ENCODE results near the gene SIGLEC14. TPM values are rescaled to one million over a fixed set of nuclear protein-coding genes. Genes with fewer than 3 reads are reported as not detected.

The SIGLEC14 gene
- polyA plus RNA-seq, 1 donor from 2014 or later, result not detected

DNA sequence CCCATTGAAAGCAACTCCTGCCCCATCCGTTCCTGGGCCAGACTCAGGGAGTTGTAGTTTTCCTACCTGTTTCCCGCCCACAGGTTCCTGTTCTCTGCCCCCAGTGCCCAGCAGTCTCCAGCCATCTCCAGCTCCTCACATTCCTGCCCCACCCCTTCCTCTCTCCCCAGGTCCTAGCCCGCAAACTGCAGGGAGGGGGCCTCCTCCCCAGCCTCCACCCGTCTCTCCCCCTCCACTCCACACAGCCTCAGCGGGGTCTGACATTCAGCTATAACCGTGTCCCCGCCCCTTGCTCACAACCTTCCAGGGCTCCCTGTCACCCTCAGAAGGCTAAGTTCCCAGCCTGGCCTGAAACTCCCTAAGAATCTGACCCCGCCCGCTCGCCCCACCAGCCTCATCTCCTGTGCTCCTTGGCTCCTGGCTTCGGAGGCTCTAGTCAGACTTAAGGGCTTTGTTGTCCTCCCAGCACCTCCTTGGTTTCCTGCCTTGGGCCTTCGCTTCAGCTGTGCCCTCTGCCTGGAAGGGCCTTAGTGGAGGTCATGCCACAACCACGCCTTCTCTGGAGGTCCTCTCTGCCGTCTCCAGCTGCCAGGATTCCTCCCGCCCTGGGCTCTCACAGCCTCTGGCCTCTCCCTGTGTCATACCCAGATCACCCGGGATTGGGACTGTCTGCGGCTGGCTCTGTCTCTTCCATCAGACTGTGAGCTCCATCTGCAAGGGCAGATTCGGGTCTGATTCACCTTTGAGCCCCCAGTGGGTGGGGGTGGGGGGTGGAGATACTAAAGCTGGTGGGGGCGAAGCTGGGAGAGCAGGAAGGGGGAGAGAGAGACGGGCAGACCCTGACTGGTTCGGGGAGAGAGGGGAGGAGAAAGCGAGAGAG lies 41.4 kb upstream of the SIGLEC14 start:
- Histone ChIP-seq H3K9me3 (ENCODE audit: low read length) (no peaks in the 10 kb centered on the region), H3K9me2 (ENCODE audit: insufficient read depth, low read length) (no peaks in the 10 kb centered on the region), H3K4me2 (ENCODE audit: low read length) (peak overlapping the region; percentile 69), H3K27me3 (ENCODE audit: insufficient read depth, low read depth, low read length) (no peaks in the 10 kb centered on the region), H4K20me1 (ENCODE audit: insufficient read depth) (peaks cover 12% of the 10 kb centered on the region), H3K79me2 (replicated peaks; ENCODE audit: insufficient read depth, low read length) (peaks cover 45% of the 10 kb centered on the region), H3K4me3 (ENCODE audit: low read length) (peak overlapping the region; percentile 90), H2AFZ (ENCODE audit: low read depth, low read length) (peak overlapping the region; percentile 89), H3K36me3 (ENCODE audit: insufficient read depth, low read length) (no peaks in the 10 kb centered on the region), H3K9ac (ENCODE audit: low read length) (peak overlapping the region; percentile 92), H3F3A (ENCODE audit: insufficient read depth, low read length, poor library complexity, severe bottlenecking) (no peaks in the 10 kb centered on the region), H3K27ac (ENCODE audit: low read length) (peak overlapping the region; percentile 99)
- TF ChIP-seq RAD21 (conservative IDR thresholded peaks at IDR 0.05) (no peak), MXI1 (conservative IDR thresholded peaks at IDR 0.05; ENCODE audit: poor library complexity, severe bottlenecking) (no peak), POLR2AphosphoS5 (IDR thresholded peaks at IDR 0.05) (no peak), SMC3 (conservative IDR thresholded peaks at IDR 0.05; ENCODE audit: poor library complexity) (no peak), EZH2 (IDR thresholded peaks at IDR 0.05; ENCODE audit: borderline replicate concordance, insufficient read depth, low read length, poor library complexity, severe bottlenecking) (no peak), TAF1 (IDR thresholded peaks at IDR 0.05; ENCODE audit: low read depth) (peak; percentile 63), EP300 (conservative IDR thresholded peaks at IDR 0.05; ENCODE audit: poor library complexity, severe bottlenecking) (no peak)
- TF ChIP-seq, protein P1, sequence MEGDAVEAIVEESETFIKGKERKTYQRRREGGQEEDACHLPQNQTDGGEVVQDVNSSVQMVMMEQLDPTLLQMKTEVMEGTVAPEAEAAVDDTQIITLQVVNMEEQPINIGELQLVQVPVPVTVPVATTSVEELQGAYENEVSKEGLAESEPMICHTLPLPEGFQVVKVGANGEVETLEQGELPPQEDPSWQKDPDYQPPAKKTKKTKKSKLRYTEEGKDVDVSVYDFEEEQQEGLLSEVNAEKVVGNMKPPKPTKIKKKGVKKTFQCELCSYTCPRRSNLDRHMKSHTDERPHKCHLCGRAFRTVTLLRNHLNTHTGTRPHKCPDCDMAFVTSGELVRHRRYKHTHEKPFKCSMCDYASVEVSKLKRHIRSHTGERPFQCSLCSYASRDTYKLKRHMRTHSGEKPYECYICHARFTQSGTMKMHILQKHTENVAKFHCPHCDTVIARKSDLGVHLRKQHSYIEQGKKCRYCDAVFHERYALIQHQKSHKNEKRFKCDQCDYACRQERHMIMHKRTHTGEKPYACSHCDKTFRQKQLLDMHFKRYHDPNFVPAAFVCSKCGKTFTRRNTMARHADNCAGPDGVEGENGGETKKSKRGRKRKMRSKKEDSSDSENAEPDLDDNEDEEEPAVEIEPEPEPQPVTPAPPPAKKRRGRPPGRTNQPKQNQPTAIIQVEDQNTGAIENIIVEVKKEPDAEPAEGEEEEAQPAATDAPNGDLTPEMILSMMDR (IDR thresholded peaks at IDR 0.05; ENCODE audit: poor library complexity, severe bottlenecking), result no peak
- TF ChIP-seq, protein P2, sequence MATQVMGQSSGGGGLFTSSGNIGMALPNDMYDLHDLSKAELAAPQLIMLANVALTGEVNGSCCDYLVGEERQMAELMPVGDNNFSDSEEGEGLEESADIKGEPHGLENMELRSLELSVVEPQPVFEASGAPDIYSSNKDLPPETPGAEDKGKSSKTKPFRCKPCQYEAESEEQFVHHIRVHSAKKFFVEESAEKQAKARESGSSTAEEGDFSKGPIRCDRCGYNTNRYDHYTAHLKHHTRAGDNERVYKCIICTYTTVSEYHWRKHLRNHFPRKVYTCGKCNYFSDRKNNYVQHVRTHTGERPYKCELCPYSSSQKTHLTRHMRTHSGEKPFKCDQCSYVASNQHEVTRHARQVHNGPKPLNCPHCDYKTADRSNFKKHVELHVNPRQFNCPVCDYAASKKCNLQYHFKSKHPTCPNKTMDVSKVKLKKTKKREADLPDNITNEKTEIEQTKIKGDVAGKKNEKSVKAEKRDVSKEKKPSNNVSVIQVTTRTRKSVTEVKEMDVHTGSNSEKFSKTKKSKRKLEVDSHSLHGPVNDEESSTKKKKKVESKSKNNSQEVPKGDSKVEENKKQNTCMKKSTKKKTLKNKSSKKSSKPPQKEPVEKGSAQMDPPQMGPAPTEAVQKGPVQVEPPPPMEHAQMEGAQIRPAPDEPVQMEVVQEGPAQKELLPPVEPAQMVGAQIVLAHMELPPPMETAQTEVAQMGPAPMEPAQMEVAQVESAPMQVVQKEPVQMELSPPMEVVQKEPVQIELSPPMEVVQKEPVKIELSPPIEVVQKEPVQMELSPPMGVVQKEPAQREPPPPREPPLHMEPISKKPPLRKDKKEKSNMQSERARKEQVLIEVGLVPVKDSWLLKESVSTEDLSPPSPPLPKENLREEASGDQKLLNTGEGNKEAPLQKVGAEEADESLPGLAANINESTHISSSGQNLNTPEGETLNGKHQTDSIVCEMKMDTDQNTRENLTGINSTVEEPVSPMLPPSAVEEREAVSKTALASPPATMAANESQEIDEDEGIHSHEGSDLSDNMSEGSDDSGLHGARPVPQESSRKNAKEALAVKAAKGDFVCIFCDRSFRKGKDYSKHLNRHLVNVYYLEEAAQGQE (IDR thresholded peaks at IDR 0.05; ENCODE audit: borderline replicate concordance), result peak; percentile 89

DNA sequence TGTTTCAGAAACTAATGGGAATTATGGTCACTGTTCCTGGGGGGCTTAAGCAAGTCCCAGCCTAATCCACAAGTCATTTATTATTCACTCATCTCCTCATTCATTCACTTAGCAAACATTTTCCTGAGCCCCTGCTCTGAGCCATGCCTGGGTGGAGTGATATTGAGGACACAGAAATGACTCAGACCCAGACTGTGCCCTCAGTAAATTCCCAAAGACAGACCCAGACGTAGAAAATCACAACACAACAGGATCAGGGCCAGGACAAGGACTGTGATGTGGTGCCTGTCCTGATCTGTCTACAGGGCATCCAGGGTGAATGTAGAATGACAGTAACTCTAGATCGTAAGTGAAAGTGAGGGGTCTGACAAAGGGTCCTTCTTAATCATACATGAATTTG lies 39.5 kb upstream of the SIGLEC14 start:
- Histone ChIP-seq H3K9ac (ENCODE audit: low read length) (no peak overlapping the region), H3K79me2 (replicated peaks; ENCODE audit: insufficient read depth, low read length) (peaks cover 26% of the 10 kb centered on the region), H3K4me3 (ENCODE audit: low read length) (no peak overlapping the region), H3K9me2 (ENCODE audit: insufficient read depth, low read length) (no peaks in the 10 kb centered on the region), H3K36me3 (ENCODE audit: insufficient read depth, low read length) (no peaks in the 10 kb centered on the region), H3K4me2 (ENCODE audit: low read length) (no peak overlapping the region), H3K27me3 (ENCODE audit: insufficient read depth, low read depth, low read length) (no peaks in the 10 kb centered on the region), H3K9me3 (ENCODE audit: low read length) (no peaks in the 10 kb centered on the region), H4K20me1 (ENCODE audit: insufficient read depth) (no peaks in the 10 kb centered on the region), H2AFZ (ENCODE audit: low read depth, low read length) (no peak overlapping the region), H3K27ac (ENCODE audit: low read length) (no peak overlapping the region), H3F3A (ENCODE audit: insufficient read depth, low read length, poor library complexity, severe bottlenecking) (no peaks in the 10 kb centered on the region)
- no peak for TF ChIP-seq SMC3 (conservative IDR thresholded peaks at IDR 0.05; ENCODE audit: poor library complexity)
- no peak for TF ChIP-seq RAD21 (conservative IDR thresholded peaks at IDR 0.05)
- no peak for TF ChIP-seq EZH2 (IDR thresholded peaks at IDR 0.05; ENCODE audit: borderline replicate concordance, insufficient read depth, low read length, poor library complexity, severe bottlenecking)
- TF ChIP-seq POLR2AphosphoS5 (IDR thresholded peaks at IDR 0.05), result no peak
- TF ChIP-seq, protein P1 (IDR thresholded peaks at IDR 0.05; ENCODE audit: poor library complexity, severe bottlenecking), result no peak
- TF ChIP-seq, protein P2 (IDR thresholded peaks at IDR 0.05; ENCODE audit: borderline replicate concordance), result no peak
- no peak for TF ChIP-seq TAF1 (IDR thresholded peaks at IDR 0.05; ENCODE audit: low read depth)
- TF ChIP-seq MXI1 (conservative IDR thresholded peaks at IDR 0.05; ENCODE audit: poor library complexity, severe bottlenecking), result no peak
- TF ChIP-seq EP300 (conservative IDR thresholded peaks at IDR 0.05; ENCODE audit: poor library complexity, severe bottlenecking), result no peak
